GM12878 (cell line): ENCODE data around the gene ZBTB7B. TPM values are rescaled to one million over a fixed set of nuclear protein-coding genes. Genes with fewer than 3 reads are reported as not detected.

ENCODE experiments used
- ATAC-seq: fragments of 200-7000 bp; cut with Tn5 transposase; 3 replicates; pipeline ENCODE4 v1.9.1; 2020; ENCODE audit warnings: mild to moderate bottlenecking, moderate library complexity
- BruUV-seq: library from RNA; stranded (reverse); fragments of 400-500 nt; replicated peaks from 2 replicates; lab custom pipeline; 2021; lab: Mats Ljungman, UMichigan
- CTCF ChIA-PET: fragments of 300-600 bp; sonication (Branson Sonifier 250); formaldehyde crosslinking; extraction: SDS; loops from one replicate; lab custom pipeline; 2021; ENCODE audit warnings: inconsistent platforms; lab: Yijun Ruan, JAX
- POLR2A ChIA-PET: fragments of 350-600 bp; formaldehyde crosslinking; extraction: SDS; loops from one replicate; lab custom pipeline; 2021; ENCODE audit warnings: inconsistent platforms; lab: Charles Lee
- RAD21 ChIA-PET: fragments of 300-600 bp; sonication (Branson Sonifier 250); formaldehyde crosslinking; loops from one replicate; lab custom pipeline; 2023; ENCODE audit warnings: antibody characterized with exemption; ENCODE audit not compliant: unreplicated experiment; lab: Charles Lee
- SMC1A ChIA-PET: fragments of 300-600 bp; sonication (Branson Sonifier 250); formaldehyde crosslinking; loops from one replicate; lab custom pipeline; 2023; ENCODE audit not compliant: unreplicated experiment, uncharacterized antibody; lab: Charles Lee
- DNase-seq: peaks from one replicate; pipeline ENCODE4 v3.0.0-alpha.2; 2011; ENCODE audit warnings: low read depth, low spot score
- FAIRE-seq: peaks from 3 replicates; lab custom pipeline; 2011; peaks lifted over from hg19 to GRCh38; lab: Jason Lieb, UNC
- H2AFZ ChIP-seq: 2 replicates; pipeline ENCODE4 v1.6.0; 2011; ENCODE audit warnings: low read depth, low read length, control low read depth; ENCODE audit not compliant: control insufficient read depth
- H3K27ac ChIP-seq: 2 replicates; pipeline ENCODE4 v1.5.1; 2011; ENCODE audit warnings: control low read depth; ENCODE audit not compliant: control insufficient read depth, insufficient read depth
- H3K27me3 ChIP-seq, 2 experiments: replicated peaks in 1 of 2; 2 replicates each; pipeline versions ENCODE4 v1.6.0 to v1.6.1; 2011; ENCODE audit warnings: low read length in 1 of 2; ENCODE audit not compliant: control insufficient read depth in 2 of 2, insufficient read depth in 2 of 2
- H3K36me3 ChIP-seq, 2 experiments: 2 replicates each; pipeline ENCODE4 v1.5.1; 2011; ENCODE audit warnings: low read length in 1 of 2; ENCODE audit not compliant: control insufficient read depth in 2 of 2, insufficient read depth in 2 of 2
- H3K4me1 ChIP-seq: 2 replicates; pipeline ENCODE4 v1.6.1; 2011; ENCODE audit warnings: mild to moderate bottlenecking, low read length, moderate library complexity, mixed read lengths; ENCODE audit not compliant: control insufficient read depth, insufficient read depth
- H3K4me2 ChIP-seq: 2 replicates; pipeline ENCODE4 v1.6.0; 2011; ENCODE audit warnings: control low read depth; ENCODE audit not compliant: control insufficient read depth, insufficient read depth
- H3K4me3 ChIP-seq: fragments of 200-600 bp; sonication (generic); 2 replicates; pipeline ENCODE4 v1.5.1; 2016
- H3K79me2 ChIP-seq: 2 replicates; pipeline ENCODE4 v1.6.0; 2011; ENCODE audit warnings: low read length; ENCODE audit not compliant: control insufficient read depth, insufficient read depth
- H3K9ac ChIP-seq: 2 replicates; pipeline ENCODE4 v1.8.0; 2011; ENCODE audit warnings: low read length, control low read depth, mixed read lengths; ENCODE audit not compliant: control insufficient read depth, insufficient read depth
- H3K9me3 ChIP-seq: replicated peaks from 3 replicates; pipeline ENCODE4 v1.5.1; 2011; ENCODE audit warnings: mild to moderate bottlenecking, low read length; ENCODE audit not compliant: control insufficient read depth, insufficient read depth
- H4K20me1 ChIP-seq: 2 replicates; pipeline ENCODE4 v1.6.0; 2011; ENCODE audit not compliant: control insufficient read depth, insufficient read depth
- CBFB ChIP-seq: IDR thresholded peaks from 2 replicates; pipeline ENCODE4 v1.6.1; 2016; ENCODE audit warnings: antibody characterized with exemption, low read depth
- CHD4 ChIP-seq: fragments of 200-600 bp; sonication (generic); IDR thresholded peaks from 2 replicates; pipeline ENCODE4 v1.6.1; 2016; ENCODE audit warnings: mild to moderate bottlenecking
- CREM ChIP-seq: IDR thresholded peaks from 2 replicates; pipeline ENCODE4 v1.6.1; 2014; ENCODE audit warnings: antibody characterized with exemption, low read depth
- EED ChIP-seq: sonication (generic); IDR thresholded peaks from 2 replicates; pipeline ENCODE4 v1.6.1; 2016; ENCODE audit warnings: antibody characterized with exemption, low read depth
- IKZF1 ChIP-seq: fragments of 450-650 bp; conservative IDR thresholded peaks from 2 replicates; pipeline ENCODE4 v1.6.1; 2017; ENCODE audit warnings: antibody characterized with exemption, mild to moderate bottlenecking
- IKZF2 ChIP-seq, 2 experiments: fragments of 450-650 bp; IDR thresholded peaks; 2 replicates each; pipeline ENCODE4 v1.6.1; 2017; ENCODE audit warnings: mild to moderate bottlenecking in 2 of 2, moderate library complexity in 2 of 2
- NBN ChIP-seq: fragments of 450-650 bp; IDR thresholded peaks from 2 replicates; pipeline ENCODE4 v1.6.1; 2016
- NR2F1 ChIP-seq: fragments of 450-650 bp; conservative IDR thresholded peaks from 2 replicates; pipeline ENCODE4 v1.6.1; 2017; ENCODE audit warnings: mild to moderate bottlenecking
- RAD51 ChIP-seq: fragments of 450-650 bp; IDR thresholded peaks from 2 replicates; pipeline ENCODE4 v1.6.1; 2016; ENCODE audit warnings: moderate library complexity, mild to moderate bottlenecking, inconsistent platforms
- STAT3 ChIP-seq: IDR thresholded peaks from 2 replicates; pipeline ENCODE4 v1.6.1; 2011; ENCODE audit warnings: low read depth, low read length, improper control_type of control experiment
- TBL1XR1 ChIP-seq: IDR thresholded peaks from 2 replicates; pipeline ENCODE4 v1.6.1; 2012; ENCODE audit warnings: low read depth, low read length, improper control_type of control experiment
- TCF12 ChIP-seq: IDR thresholded peaks from 2 replicates; pipeline ENCODE4 v1.6.1; 2011; ENCODE audit warnings: low read depth, mild to moderate bottlenecking, low read length
- WGBS: methylation state at CpG from one replicate; pipeline ENCODE4 v1.1.6; 2016; ENCODE audit warnings: low lambda C conversion rate; ENCODE audit not compliant: insufficient replicate concordance, insufficient coverage; ENCODE audit errors: missing lambda C conversion rate; 5-methylcytosine and 5-hydroxymethylcytosine counted together
- in situ Hi-C: fragments of 300-500 bp; cut with MboI; formaldehyde crosslinking; loops from 9 replicates; pipeline ENCODE4 v1.14.3; 2018; ENCODE audit warnings: mixed read lengths
- intact Hi-C: fragments of 100-400 bp; cut with micrococcal nuclease; formaldehyde crosslinking; loops from one replicate; pipeline ENCODE4 v1.14.2; 2022; ENCODE audit not compliant: unreplicated experiment
- polyA plus RNA-seq, 11 experiments: library from polyadenylated mRNA; depleted of rRNA in 4 of 11; unstranded in 6 of 11; stranded (reverse) in 5 of 11; fragments of >200 nt; fragmentation: Nextera tagmentation in 4 of 11; fragmentation: Illumina TruSeq in 1 of 11; extraction: Ambion mirVana in 4 of 11; extraction: Trizol in 1 of 11; gene quantifications; 1 replicate in 1 of 11; 2 replicates in 10 of 11; pipeline versions ENCODE4 v1.2.1 to v1.2.3, GENCODE V29; 2011 to 2016; ENCODE audit warnings: inconsistent platforms in 2 of 11, missing spikeins in 2 of 11, low read depth in 1 of 11
- total RNA-seq, 4 experiments: library from RNA; depleted of rRNA in 3 of 4; stranded (reverse); fragments of >200 nt in 3 of 4; fragmentation: Illumina TruSeq in 1 of 4; extraction: Trizol in 1 of 4; gene quantifications; 2 replicates each; pipeline versions ENCODE4 v1.2.1 to v1.2.3, GENCODE V29; 2013 to 2021
- TF ChIP-seq, protein P1 (sequence below): fragments of 450-650 bp; formaldehyde crosslinking; IDR thresholded peaks from 2 replicates; pipeline ENCODE4 v1.4.0; 2022; ENCODE audit warnings: mild to moderate bottlenecking, moderate library complexity
- TF ChIP-seq, protein P2 (sequence below): IDR thresholded peaks from 2 replicates; pipeline ENCODE4 v1.6.1; 2011; ENCODE audit warnings: borderline replicate concordance, low read depth, mild to moderate bottlenecking, moderate library complexity, mixed read lengths, low read length; ENCODE audit not compliant: insufficient read depth; ENCODE audit errors: extremely low read length
- TF ChIP-seq, protein P3 (sequence below): IDR thresholded peaks from 2 replicates; pipeline ENCODE4 v1.6.1; 2011; ENCODE audit warnings: low read depth, mild to moderate bottlenecking, low read length, moderate library complexity, borderline replicate concordance; ENCODE audit errors: extremely low read depth

The ZBTB7B gene
- total and polyA plus RNA-seq, 10 of the 15 experiments (the other 5 are each of a cell fraction or from before 2014, with no cell fraction given) = 0.11 to 44.9 (median 11.3) TPM

DNA sequence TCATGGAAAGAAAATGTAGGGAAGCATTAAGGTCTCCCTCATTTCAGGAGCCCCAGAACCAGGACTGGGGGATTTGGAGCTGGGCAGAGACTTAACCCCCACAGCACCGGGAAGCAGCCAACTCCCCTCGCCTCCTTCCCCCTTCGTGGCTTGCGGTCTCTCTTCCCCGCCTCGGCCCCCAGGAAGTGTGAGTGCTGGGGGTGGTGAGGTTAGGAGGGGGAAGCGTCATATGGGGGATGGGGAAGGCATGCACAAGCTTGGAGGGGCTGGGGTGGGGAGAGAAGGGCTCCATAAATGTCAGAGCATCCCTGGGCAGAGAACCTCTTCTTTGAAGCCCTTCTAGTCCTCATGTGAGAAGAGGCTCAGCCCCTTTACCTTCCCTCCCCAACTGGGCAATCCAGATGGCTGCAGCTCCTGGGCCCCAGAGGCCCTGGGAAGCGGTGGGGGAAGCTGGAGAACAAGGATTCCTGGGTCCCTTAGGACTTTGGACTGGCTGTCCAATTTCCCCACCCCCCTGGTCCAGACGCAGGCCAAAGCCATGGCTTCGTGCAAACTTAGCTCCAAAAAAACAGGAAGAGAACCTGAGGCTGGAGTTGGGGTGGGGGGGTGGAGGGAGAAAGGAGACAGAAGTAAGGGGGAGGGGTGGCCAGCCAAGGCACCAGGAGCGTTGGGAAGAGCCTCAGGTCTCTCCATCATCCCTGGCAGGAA is 7.8 kb downstream of the ZBTB7B start:
- ChIA-PET RAD21 (interaction anchor here (0.6 to 0.8 kb wide), 3 partner anchors 26 to 104 kb away, joined by 3 to 4 read pairs (median 3); no protein-coding TSS in a partner anchor), POLR2A (interaction anchor here (0.6 to 1.4 kb wide), 2 partner anchors 12 to 22 kb away, joined by 3 read pairs; no protein-coding TSS in a partner anchor), CTCF (interaction anchor here (2.1 kb wide), 1 partner anchor 11 kb away, joined by 9 read pairs; no protein-coding TSS in a partner anchor)

More for the DNA sequence above, 7.8 kb downstream of the ZBTB7B start:
- intact Hi-C loops (no loop called here), in situ Hi-C loops (no loop called here)
- 0 out of 2 replicates have a peak, but pooled peaks cover 3% of the 10 kb centered on the region for H4K20me1 ChIP-seq
- H3K79me2 ChIP-seq = peaks cover 33% of the 10 kb centered on the region
- TF ChIP-seq NR2F1 = no peak
- 0 out of 2 replicates have a peak, but pooled peaks have one; percentile 27 for TF ChIP-seq CBFB
- TF ChIP-seq IKZF1 = peak; percentile 40; the same call in 1 of the 2 replicates
- peak; percentile 69 for TF ChIP-seq EED
- TF ChIP-seq STAT3 = no peak
- 0 out of 4 replicates have a peak, but pooled peaks have one; percentile 22 to 25 for TF ChIP-seq IKZF2 (IDR thresholded peaks at IDR 0.05)
- TF ChIP-seq CHD4 = no peak
- no peak for TF ChIP-seq CREM
- no peak for TF ChIP-seq TBL1XR1
- TF ChIP-seq, protein P1, sequence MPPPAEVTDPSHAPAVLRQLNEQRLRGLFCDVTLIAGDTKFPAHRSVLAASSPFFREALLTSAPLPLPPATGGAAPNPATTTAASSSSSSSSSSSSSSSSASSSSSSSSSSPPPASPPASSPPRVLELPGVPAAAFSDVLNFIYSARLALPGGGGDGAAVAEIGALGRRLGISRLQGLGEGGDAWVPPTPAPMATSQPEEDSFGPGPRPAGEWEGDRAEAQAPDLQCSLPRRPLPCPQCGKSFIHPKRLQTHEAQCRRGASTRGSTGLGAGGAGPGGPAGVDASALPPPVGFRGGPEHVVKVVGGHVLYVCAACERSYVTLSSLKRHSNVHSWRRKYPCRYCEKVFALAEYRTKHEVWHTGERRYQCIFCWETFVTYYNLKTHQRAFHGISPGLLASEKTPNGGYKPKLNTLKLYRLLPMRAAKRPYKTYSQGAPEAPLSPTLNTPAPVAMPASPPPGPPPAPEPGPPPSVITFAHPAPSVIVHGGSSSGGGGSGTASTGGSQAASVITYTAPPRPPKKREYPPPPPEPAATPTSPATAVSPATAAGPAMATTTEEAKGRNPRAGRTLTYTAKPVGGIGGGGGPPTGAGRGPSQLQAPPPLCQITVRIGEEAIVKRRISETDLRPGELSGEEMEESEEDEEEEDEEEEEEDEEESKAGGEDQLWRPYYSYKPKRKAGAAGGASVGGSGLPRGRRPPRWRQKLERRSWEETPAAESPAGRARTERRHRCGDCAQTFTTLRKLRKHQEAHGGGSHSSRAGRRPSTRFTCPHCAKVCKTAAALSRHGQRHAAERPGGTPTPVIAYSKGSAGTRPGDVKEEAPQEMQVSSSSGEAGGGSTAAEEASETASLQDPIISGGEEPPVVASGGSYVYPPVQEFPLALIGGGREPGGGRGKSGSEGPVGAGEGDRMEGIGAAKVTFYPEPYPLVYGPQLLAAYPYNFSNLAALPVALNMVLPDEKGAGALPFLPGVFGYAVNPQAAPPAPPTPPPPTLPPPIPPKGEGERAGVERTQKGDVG (CRISPR knock-in tag) = no peak
- TF ChIP-seq RAD51 = no peak
- TF ChIP-seq, protein P2, sequence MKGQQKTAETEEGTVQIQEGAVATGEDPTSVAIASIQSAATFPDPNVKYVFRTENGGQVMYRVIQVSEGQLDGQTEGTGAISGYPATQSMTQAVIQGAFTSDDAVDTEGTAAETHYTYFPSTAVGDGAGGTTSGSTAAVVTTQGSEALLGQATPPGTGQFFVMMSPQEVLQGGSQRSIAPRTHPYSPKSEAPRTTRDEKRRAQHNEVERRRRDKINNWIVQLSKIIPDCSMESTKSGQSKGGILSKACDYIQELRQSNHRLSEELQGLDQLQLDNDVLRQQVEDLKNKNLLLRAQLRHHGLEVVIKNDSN = no peak
- no peak for TF ChIP-seq NBN
- TF ChIP-seq, protein P3, sequence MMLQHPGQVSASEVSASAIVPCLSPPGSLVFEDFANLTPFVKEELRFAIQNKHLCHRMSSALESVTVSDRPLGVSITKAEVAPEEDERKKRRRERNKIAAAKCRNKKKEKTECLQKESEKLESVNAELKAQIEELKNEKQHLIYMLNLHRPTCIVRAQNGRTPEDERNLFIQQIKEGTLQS = no peak
- no peak for TF ChIP-seq TCF12
- H2AFZ ChIP-seq = no peak overlapping the region
- H3K9ac ChIP-seq = no peak overlapping the region; the same call in 1 of the 2 replicates
- peak overlapping the region; percentile 69 for H3K4me2 ChIP-seq
- no peak overlapping the region for H3K4me3 ChIP-seq
- H3K27ac ChIP-seq = peak overlapping the region; percentile 15; the same call in 1 of the 2 replicates
- FAIRE-seq (no peak), DNase-seq (no peak), ATAC-seq (no peak)
- peaks cover 49% of the 10 kb centered on the region for H3K4me1 ChIP-seq
- H3K27me3 ChIP-seq = no peaks in the 10 kb centered on the region
- WGBS = 48% methylated on average over 9 of the region's 11 CpGs
- BruUV-seq = no TSS peak
- H3K36me3 ChIP-seq = peaks cover 0 to 10% of the 10 kb centered on the region in 2 experiments; a peak in 3 of 4 replicates
- H3K9me3 ChIP-seq = no peaks in the 10 kb centered on the region
- SMC1A ChIA-PET = no interaction called here
